GM10847 (cell line): ENCODE results near the gene SRPK2.

Experiments used
- POLR2A ChIP-seq: IDR thresholded peaks from 2 replicates; pipeline ENCODE4 v1.6.1; 2011; ENCODE audit not compliant: insufficient read length; ENCODE audit errors: extremely low read depth

SRPK2 gene

GRCh38 chr7:105316578-105317344 is 72.0 kb downstream of the SRPK2 start:
- no peak for TF ChIP-seq POLR2A

- TF ChIP-seq POLR2A, result no peak
Observed at GRCh38 chr7:105315357-105315756, 73.4 kb downstream of the SRPK2 start.

GRCh38 chr7:105309235-105310169 is 79.2 kb downstream of the SRPK2 start:
- no peak for TF ChIP-seq POLR2A

DNA sequence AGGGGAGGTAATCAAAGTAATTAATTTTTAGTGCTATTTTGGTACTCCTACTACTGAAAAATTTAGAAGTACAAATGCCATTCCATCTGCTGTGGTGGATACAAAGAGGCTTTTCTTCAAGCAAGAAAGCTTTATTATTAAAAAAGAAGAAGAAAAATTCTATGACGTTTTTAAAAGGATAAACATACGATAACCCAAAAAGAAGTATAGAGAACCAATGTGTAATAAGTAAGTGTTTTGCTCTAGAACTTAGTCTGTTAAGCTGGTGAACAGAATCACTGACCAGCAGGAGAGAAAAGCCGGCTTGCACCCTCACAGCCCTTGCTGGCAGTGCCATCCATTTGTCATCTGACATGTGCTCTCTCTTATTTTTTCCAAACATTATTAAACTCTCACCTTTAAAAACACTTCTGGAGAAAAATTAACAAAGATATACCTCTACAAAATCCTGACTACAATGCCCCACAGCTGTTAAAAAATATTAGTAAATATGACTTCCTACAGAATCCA is 81.5 kb downstream of the SRPK2 start:
- no peak for TF ChIP-seq POLR2A

- TF ChIP-seq POLR2A, result no peak
Observed at GRCh38 chr7:105306298-105306748, 82.4 kb downstream of the SRPK2 start.

DNA sequence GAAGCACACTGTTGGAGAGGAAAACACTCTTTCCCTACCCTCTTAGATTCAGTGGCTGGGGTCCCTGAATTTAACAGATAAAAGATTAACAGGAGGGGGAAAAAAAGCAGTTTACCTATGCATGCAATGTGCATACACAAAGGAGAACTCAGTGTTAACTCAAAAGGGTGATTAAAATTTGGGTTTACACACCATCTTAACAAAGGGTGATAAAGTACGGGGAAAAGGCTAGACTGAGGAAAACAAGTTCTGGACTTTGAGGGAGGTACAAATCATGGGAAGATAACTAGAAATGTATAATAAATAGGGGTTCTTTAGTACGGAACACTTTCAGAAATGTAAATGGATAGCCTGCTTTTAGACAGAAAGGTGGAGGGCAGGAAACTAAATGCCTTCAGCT is 83.1 kb downstream of the SRPK2 start:
- no peak for TF ChIP-seq POLR2A

GRCh38 chr7:105304040-105304895 is 84.5 kb downstream of the SRPK2 start:
- no peak for TF ChIP-seq POLR2A

DNA sequence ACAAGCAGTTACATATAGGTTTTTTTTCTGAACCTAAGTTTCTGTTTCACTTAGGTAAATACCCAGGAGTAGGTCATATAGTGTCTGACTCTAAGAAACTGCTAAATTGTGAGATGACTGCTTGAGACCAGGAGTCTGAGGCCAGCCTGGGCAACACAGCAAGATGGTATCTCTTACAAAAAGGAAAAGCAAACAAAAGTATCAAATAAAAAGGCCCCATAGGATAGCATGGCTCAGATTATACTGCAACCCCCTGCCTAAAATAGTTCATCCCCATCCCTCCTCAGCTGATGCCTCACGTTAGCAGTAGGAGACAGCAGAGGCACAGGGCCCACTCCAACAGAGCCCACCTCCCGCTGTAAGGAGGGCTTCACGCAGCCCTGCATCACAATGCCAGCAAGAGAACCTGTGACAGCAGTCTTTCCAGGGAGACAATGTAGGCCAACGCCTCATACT is 90.3 kb downstream of the SRPK2 start:
- TF ChIP-seq POLR2A, result no peak

DNA sequence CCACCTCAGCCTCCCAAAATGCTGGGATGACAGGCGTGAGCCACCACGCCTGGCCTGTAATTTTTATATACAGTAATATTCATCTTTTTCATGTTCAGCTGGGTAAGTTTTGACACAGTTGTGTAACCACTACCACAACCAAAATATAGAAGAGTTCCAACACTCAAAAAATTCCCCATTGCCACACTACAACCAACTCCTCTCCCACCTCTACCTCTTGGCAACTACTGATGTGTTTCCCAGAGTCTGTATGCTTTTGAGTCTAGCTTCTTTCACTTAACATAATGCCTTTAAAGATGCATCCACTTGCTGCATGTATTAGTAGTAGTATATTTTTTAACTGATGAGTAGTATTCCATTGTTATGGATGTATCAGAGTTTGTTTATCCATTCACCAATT is 90.7 kb downstream of the SRPK2 start:
- TF ChIP-seq POLR2A, result no peak

- TF ChIP-seq POLR2A, result no peak
Observed at GRCh38 chr7:105297309-105297708, 91.4 kb downstream of the SRPK2 start.

GRCh38 chr7:105296491-105296890 is 92.2 kb downstream of the SRPK2 start:
- TF ChIP-seq POLR2A, result no peak

DNA sequence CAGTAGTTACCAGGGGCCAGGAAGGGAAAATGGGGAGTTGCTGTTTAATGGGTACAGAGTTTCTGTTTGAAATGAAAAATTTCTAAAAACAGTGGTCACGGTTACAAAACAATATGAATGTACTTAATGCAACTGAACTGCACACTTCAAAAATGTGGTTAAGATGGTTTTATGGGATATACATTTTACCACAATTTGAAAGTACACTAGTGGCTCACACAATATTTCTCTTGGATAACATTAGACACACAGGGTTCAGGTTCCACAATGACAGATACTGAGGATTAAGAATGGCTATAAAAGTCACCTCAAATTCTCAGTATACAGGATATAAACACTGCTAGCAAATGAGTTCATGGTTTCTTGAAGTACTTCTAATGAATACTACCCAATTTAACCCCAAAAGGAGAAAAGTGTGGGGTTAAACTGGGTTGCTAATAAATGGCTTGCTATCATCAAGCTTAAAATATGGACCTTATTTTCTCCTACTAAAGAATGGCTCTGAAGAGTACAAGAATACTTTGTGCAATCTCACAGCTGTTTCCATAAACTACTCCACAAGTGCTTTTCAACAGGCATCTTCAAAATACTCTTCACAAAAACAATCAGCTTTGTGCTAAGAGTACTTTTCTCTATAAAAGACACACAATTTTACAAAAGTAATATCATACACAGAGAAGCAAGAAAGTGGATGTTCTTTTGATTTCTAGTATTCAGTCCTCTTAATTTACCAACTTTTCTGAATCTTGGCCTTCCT is 92.9 kb downstream of the SRPK2 start:
- no peak for TF ChIP-seq POLR2A

DNA sequence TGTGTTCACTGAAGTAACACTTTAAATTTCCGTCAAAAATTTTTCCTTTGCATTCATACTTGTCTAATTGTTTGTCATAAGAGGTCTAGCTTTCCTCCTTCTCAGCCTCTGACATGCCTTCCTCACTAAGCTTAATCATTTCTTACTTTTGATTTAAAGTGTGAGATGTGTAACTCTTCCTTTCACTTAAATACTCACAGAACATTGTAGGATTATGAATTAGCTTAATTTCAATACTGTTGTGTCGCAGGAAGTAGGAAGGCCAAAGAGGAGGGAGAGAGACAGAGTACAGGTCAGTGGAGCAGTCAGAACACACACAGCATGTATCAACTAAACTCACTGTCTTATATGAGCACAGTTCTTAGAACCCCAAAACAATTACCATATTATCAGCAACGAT is 99.0 kb downstream of the SRPK2 start:
- TF ChIP-seq POLR2A, result no peak

DNA sequence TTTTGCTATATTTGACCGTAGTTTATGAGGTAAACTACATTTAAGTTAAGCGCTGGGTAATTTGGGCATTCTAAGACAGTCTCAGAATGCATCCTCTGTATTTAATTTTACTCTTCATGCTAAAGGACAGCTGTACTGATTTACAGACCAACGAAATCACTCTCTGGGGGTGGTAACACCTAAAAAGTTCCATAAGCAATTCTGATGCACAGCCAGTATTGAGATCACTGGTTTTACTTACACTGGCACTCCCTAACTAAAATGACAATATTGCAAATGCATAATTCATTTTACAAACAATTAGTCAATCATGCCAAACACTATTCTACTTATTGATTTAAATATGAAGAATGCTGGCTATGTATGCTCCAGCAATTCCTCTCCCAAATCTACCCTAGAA is 102.3 kb downstream of the SRPK2 start:
- no peak for TF ChIP-seq POLR2A
